ENCODE data around the gene ZNF19.

The ZNF19 gene

DNA sequence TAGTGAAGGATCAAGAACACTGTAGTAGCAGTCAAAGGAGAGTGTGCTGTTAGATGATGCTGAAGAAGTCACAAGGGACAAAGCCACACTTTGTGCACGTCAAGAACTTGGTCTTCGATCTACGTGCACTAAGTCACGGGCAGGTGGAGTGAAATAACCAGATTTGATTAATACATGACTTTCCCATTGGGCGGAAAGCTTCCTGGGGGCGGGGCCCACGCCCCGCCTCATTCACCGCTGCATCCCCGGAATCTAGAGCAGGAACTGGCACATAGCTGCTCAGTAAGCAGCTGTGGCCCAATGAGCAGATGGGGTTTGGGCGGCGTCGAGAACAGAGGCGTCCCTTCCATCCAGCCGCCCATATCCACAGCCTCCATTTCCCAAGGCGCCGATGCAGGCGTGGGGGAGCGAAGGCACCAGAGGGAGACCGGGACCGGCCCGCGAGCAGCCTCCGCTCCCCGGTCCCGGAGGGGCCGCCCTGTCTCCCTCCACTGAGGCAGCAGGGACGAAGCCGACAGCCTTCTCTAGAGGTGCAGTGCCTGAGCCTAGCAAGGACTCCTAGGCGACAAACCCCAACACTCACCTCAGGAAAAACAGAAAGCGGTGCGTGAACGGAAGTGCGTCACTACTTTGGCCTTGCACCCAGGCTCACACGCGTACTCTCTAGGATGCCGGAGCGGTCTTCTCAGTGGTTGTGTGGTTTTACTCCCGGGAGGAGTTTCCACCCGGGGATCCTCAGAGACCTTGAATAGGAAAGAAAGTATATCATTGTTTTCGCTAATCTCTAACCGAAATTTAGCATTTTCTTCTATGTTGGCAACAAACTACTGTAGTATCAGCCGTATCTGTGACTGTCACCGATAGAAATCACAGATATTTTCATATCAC lies 4.9 kb downstream of the ZNF19 start:
- ATAC-seq: peak; percentile 90 to 95

GRCh38 chr16:71482569-71482968 lies 6.6 kb downstream of the ZNF19 start:
- no peak for ATAC-seq

DNA sequence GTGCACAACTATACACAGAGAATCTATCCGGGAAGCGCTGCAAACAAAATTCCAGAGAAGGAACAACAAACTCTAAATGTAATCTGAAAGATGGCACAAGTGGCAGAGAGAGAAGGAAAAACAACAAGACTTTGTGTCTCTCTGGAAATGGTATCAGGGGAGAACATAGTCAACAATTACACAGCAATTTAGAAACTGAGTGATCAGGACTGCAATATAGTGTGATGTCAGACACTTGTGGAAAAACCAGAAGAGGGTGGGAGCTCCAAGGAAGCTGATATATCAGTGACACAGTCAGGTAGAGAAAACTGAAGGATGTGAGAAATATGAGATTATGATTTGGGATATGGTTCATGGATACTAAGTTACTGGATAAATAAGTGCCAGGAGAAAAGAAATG lies 8.2 kb downstream of the ZNF19 start:
- no peak for ATAC-seq

DNA sequence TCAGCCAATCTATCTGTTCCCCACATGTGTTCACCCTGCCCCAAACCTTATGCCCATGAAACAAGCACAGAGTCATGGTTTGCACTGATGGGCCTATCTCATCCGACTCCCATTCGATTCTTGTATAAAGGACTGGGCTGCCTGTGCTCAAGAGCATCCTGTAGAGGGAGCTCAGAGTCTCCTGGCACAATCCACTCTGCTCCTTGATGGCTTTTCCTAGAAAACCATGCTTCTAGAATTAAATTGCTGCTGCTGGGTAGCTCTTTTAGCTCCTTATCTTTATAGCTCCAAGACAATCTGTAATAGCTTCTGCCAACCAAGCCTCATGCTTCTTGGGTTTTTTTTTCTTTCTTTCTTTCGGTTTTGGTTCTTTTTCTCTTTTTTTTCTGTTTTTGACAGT lies 9.7 kb downstream of the ZNF19 start:
- no peak for ATAC-seq

- no peak for ATAC-seq
Observed at GRCh38 chr16:71476457-71477124, 12.5 kb downstream of the ZNF19 start.

DNA sequence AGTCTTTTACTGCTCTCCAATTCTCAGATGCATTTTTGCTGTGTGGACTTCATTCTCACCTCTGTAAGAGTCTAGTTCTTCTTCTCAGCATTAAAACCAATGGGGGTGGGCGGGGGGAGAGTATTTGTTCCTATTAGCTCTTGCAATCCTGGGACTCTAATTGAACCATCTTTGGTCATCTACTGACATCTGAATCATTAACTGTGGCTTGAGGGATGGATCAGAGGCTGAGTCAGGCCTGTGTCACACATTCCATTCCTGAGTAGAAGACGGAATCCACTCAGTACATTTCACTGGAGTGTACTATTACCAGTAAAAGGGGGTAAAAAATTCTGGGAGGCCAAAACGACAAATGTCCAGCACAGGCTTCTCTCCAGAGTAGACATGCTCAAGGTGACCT lies 14.3 kb downstream of the ZNF19 start:
- no peak for ATAC-seq

DNA sequence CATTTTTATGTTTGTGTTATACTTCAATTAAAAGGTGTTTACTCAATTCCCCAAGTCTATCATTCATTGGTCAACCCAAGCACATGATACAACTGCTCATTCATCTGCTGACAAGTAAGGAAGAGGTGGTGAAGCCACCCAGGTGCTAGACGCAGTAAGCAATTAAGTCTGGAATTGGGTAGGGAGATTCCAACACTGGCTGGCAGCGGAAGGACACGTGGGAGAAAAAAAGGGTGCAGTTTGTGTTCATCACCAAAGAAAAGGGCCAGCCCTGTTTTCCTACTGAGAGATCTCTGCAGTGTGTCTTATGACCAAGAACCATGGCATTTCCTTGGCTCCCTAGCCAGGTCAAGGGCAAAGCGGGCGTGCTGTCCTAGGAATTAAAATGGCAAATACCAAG lies 15.2 kb downstream of the ZNF19 start:
- ATAC-seq: no peak

DNA sequence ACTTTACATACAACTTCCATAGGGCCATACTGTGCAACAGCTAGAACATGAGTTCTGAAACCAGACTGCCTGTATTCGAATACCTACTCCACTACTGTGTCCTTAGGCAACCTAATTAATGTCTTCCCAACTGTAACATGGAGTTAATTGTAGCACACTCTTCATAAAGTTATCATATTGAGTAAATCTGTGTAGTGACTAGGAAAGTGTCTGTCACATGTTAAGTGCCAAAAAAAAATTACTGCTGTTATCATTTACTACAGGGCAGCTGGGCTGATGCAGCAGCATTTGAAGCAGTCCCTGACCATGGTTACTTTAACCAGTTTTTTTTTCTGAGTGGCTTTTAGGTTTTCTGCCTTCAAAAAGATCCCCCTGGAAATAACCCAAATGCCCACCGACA lies 16.2 kb downstream of the ZNF19 start:
- no peak for ATAC-seq

GRCh38 chr16:71472051-71472450 lies 17.1 kb downstream of the ZNF19 start:
- no peak for ATAC-seq

- ATAC-seq: peak in 1 of 2 donors; percentile 41
Observed at GRCh38 chr16:71467810-71468209, 21.3 kb downstream of the ZNF19 start.

DNA sequence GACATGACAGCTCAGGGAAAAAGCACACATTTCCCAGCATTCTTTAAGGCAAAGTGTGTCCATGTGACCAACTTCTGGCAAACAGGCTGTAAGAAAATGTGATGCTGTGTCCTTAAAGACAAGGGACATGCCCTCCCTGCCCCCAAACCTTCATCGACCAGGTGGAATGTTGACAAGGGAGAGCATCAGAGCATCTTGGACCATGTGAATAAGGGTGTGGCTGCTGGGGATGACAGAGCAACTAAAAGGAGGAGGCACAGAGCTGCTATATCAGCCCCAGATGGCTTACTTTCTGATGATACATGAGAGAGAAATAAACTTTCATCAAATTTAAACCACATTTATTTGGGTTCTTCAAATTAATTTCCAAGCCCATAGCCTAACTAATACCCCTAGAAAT lies 24.9 kb downstream of the ZNF19 start:
- no peak for ATAC-seq

GRCh38 chr16:71461686-71462648 lies 27.2 kb downstream of the ZNF19 start, which contains the start of gene ZNF23:
ZNF23 (minus strand) TSS chr16:71462247; CDS start chr16:71456796, 5,451 bp downstream.
- ATAC-seq: peak; percentile 99

GRCh38 chr16:71460941-71461340 lies 28.2 kb downstream of the ZNF19 start:
- no peak for ATAC-seq

- ATAC-seq: no peak
Observed at GRCh38 chr16:71460236-71460635, 28.9 kb downstream of the ZNF19 start.

DNA sequence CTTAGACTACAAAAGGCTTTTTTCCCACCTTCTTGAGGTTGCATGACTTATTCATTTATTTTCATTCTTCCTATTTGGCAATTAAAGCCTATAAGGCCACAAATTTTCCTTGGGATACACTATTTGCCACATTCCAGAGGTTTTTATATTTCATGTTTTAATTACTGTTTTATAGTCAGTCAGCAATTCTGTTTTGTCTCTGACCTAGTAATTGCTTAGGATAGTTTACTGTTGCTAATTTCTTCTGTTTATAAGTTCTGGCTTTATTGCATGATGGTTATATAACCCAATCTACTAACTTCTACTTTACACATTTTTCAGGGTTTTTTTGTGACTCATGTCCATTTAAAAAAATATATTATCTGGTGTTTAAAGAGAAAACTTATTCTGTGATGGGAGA lies 29.6 kb downstream of the ZNF19 start:
- no peak for ATAC-seq

DNA sequence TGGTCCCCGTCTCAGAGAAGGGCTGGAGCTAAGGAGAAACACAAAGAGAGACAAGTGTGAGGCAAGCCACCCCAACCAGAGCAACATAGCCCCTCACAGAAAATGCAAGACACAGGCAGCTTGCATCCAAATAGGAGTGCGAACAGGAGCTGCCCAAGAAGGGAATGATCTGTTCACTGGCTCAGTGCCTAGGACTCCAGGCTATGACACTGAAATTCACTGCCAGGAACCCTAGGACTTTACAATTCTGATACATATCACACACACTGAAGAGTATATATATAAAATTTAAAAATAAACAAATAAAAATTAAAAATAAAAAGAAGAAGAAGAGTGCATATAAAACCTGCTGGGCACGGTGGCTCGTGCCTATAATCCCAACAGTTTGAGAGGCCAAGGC lies 32.3 kb downstream of the ZNF19 start:
- no peak for ATAC-seq

- ATAC-seq: no peak
Observed at GRCh38 chr16:71453036-71453435, 36.1 kb downstream of the ZNF19 start.

GRCh38 chr16:71449020-71449419 lies 40.1 kb downstream of the ZNF19 start:
- ATAC-seq: no peak

GRCh38 chr16:71448274-71448866 lies 40.8 kb downstream of the ZNF19 start:
- no peak for ATAC-seq

- no peak for ATAC-seq
Observed at GRCh38 chr16:71443714-71444113, 45.4 kb downstream of the ZNF19 start.

- ATAC-seq: no peak
Observed at GRCh38 chr16:71442051-71442440, 47.1 kb downstream of the ZNF19 start, which contains the start of gene TLE7. TLE7 (minus strand) TSS chr16:71442054; CDS start chr16:71433324, 8,730 bp downstream.

DNA sequence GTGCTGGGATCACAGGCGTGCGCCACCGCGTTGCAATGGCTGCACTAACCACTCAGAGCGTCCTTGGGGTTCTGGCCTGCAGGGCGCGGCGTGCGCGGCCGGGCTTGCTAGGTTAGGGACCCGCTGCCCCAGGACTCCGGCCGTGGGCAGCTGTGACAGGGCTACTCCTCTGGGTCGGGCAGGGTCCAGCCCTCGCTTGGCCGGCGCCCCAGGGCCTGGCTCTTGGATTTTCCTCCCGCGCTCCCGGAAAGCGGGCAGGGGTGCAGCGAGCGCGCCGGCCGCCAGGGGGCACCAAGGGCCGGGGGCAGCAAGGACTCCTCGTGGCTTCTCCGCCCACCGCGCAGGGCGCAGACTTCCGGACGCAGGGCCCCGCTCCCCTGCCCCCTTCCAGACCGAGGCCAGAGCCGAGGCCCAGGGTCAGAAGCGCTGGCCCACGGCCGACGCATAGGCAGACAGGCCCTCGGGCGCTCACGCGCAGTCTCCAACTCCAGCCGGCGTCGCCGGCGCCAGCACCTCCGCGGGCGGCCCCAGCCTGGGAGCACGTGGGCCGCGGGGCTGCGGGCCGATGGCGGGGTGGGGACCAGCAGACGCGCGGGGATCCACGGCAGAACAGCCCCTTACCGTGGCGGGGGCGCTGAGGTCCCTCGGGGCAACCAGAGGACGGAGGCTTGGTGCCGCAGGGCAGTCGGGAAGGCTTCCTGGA lies 47.6 kb downstream of the ZNF19 start:
- ATAC-seq: no peak
